NCI-H526 treated with DMSO at 0.1 percent for 48 hours (cell line): Measurements from ENCODE around the gene LOXHD1.

Source experiments
- DNase-seq: peaks from one replicate; lab custom pipeline; 2025; lab: John Stamatoyannopoulos, UW

The LOXHD1 gene

DNA sequence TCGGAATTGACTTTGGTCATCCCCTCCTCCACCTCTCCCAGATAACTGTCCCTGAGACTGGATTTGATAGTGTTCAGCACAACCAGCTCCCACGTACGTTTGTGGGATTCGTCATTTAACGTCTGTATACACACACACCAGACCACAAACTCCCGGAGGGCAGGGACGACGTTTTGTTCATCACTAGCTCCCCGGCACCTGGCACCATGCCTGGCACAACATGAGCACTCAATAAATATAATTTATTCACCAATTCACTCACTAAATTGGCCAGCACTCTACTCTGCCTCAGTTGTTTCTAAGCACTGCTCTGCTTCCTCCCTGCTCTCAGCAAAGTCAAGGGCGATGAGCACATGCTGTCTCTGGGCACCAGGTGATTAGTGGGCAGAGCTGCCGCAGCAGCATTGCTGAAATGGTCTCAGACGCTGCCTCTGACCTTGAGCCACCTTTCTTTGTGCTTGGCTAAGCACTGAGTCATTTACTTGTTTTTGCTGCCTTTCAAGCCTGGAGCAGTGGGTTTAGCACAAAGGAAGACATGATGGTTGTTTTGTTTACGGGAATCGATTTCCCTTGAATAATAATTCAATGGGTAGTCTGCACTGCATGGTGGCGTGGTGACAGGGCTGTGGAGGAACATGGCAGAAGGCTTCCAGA is 19.3 kb upstream of the LOXHD1 start:
- no peak for DNase-seq

DNA sequence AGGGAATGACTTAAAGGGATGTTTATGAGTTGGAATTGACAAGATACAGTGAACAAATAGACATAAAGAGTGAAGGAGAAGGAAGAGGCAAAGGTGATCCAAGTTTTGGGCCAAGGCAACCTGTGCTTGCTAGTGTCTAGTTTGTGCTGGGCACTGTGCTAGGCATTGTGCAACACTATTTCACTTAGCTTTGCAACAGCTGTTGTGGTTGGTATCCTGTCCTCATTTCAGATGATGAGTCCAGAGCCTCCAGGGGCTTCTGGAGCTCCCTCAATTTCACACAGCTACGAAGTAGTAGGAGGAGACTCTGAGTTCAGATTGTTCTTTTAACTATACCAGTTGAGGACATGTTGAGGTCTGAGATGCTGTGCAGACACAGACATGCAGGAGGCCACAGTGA is 18.1 kb upstream of the LOXHD1 start:
- DNase-seq: no peak

DNA sequence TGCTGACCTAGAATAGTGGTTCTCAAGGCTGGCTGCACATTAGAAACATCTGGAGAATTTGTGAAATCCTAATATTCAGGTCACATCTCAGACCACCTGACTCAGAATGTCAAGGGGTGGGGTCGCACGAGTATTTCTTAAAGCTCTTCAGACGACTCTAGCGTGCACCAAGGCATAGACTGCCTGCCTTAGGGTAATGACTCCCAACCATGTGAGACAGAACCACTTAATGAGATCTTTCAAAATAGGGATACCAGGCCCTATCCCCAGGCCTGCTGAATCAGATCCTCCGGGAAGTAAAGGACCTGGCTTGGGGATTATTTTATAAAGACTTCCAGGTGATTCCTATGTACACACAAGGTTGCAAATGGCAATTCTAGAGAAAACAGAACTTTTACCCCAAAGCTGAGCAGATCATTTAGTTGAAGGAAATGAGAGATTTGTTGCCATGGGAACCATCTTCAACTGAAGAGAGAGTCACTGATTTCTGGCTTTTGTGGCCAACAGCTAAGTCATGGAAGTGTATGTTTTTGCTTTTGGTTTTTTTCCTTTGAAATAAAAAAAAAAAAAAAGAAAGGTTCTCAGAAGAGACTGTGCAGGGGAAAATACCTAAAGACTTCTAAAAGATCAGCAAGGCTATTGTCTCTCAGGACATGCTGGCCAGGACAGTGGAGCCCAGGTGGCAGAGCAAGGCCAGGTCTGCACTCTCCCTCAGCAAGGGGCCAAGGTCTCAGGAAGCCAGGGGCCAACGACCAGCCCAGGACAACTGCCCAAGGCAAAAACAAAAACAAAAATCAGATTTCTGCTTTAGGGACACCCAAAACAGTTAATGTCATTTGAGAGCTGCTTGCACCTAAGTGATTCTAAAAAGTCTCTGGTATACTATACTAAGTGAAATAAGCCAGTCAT is 15.3 kb upstream of the LOXHD1 start:
- no peak for DNase-seq

DNA sequence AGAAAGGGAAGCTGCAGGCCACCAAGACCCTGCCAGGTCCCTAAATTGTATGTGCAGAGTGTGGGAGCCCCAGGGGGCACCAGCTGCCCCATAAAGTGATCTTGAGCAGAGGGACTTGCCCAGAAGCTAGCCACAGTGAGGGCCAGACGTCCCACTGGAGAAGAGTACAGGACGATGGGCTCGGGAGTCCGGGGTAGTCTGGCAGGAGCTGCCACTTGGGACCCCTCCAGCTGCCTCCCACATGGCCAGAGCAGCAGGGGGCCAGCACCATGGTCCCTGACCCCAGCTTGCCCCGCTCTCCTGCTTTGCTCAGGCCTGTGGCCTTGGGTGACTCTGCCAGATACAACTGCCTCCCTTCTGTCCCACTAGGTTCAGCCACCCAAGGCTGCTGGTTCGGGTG is 11.7 kb upstream of the LOXHD1 start:
- DNase-seq: no peak

DNA sequence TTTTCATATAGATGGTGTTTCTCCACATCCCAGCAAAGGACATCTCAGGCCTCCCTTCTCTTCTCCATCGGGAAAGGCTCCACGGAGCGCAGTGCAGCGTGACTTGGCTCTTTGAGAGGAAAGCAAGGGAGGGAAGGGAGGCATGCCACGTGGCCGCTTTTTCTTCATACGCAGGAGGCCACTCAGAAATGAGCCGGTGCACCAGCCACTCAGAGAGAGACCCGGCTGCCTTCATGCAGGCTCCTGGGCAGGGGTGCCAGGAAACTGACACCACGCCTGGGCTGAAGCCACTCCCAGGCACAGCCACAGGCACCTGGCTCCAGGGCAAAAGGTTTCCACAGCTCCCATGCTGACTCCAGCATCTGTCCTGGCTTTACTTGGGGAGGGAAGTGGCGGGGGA is 11.1 kb upstream of the LOXHD1 start:
- DNase-seq: no peak

DNA sequence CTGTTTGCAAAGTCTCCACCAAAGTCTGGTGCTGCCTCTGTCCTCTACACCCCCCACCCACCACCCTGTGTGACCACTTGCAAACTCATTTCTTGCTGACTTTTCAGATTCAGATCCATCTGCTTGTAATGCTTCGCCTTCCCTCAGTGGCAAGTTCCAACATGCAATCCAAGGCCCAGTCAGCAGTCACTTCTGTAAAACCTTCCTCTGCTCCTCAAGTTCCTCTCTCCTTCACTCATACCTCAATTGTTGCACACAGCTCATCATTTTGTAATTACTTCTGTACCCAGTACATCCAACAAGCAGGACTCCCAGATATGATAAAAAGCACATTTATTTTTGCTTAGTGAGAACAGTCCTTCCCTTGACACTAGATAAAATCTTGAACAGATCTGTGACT is 6.5 kb upstream of the LOXHD1 start:
- DNase-seq: no peak

DNA sequence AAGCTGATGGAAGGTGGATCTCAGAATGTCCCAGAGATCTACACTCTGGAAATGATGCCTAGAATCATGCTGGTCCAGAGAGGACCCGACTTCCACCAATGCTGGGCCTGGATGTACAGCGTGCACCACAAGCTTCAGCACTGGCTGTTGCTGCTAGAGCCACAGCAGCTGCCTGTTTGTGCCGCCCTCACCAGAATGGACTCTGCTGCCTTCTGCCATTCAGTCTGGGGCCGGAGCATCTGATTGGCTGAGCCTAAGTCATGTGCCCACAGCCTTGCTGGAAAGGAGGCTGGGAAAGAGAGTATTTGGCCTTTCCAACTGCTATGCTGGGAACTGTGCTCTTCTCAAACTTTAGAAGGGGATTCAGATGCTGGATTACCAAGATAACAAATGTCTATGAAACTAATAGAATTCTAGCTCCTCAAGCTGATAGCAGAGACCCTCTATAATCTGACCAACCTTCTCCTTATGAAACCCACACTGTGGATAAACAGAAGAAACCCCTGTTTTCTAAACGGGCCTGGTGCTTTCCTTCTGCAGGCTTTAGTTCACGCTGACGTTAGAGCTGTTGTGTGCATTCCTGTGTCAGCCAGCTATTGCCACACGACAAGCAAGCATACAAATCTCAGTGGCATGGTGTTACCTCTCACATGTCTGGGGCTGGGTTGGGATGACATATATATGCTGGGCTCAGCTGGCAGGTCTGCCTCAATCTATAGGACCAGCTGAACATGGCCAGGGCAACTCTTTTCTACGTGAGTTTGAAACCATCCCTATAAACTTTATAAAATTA is 4.1 kb upstream of the LOXHD1 start:
- DNase-seq: no peak

DNA sequence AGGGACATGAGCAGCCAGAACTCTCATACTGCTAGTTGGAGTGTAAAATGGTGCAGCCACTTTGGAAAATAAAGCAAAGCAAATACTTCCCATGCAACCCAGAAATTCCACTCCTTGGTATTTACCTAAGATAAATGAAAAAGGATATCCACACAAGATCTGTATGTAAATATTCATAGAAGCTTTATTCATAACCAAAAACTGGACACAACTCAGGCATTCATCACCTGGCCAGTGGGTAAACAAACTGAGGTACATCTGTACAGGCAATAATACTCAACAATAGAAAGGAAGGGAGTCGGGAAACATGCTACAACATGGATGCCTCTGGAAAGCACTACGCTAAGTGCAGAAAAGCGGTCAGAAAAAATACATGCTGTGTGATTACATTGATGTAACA is 2.5 kb upstream of the LOXHD1 start:
- DNase-seq: no peak

DNA sequence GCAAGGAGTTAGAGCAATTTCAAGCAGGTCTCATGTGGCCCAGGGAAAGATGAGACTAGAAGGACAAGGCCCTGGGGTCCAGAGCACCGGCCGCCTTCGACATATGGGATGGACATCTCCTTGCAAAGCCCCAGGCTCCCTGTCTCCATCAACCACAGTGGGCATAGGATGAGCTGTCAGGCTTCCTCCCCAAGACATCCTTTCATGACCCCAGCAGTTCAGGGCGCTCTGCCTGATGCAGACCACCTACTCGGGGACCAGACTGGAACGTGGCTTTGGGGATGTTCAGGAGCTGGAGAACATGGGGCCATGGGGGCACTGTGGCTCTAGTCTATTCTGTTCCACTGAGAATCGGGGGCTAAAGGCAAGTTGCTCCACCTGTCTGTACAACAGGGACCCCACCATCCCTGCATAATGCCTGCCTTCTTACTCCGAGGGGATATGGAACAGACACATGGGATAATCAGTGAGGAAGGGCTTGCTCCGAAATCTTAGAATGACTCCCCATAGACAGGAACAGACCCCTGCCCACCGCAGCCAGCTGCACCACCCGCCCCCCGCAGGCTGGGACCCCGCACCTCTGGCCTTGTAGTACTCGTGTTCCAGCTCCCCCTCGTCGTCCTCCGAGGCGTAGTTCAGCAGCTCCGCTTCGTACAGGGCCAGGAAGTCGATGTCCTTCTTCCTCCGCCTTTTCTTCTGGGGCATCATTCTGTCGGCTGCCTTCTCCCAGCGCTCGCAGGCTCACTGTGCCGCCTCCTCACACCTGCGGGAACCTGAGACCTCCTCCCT is 500 bp downstream of the LOXHD1 start:
- no peak for DNase-seq

DNA sequence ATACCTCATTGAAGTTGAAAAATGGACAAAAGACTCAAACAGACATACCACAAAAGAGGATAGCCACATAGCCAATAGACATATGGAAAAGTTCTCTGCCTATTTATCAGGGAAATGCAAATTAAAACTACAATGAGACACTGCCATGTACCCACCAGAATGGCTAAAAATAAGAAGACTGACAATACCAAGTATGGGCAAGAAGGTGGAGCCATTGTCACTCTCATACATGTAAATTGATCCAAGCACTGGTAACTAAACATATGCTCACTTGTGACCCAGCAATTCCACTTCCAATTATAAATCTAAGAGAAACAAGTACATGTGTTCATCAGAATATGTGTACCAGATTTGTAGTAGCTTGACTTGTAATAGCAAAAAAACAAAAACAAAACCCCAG is 4.6 kb downstream of the LOXHD1 start:
- no peak for DNase-seq

DNA sequence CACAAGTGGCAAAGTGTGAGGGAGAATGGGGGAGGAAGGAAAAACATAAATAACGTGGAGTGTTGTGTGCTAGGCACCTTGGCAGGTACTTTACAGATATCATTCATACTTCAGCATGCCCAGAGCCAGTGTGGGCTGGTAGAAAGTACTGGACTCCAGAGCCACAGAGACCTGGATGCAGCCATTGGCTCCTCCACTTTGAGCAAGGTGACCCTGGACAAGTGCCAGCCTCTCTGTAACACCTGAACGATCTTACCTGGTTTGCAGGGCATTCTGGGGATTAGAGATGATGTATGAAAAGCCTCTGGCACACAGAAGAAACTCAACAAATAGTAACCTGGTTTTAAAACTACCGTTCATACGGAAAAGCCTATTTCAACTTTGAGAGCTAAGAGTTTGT is 6.3 kb downstream of the LOXHD1 start:
- DNase-seq: no peak

DNA sequence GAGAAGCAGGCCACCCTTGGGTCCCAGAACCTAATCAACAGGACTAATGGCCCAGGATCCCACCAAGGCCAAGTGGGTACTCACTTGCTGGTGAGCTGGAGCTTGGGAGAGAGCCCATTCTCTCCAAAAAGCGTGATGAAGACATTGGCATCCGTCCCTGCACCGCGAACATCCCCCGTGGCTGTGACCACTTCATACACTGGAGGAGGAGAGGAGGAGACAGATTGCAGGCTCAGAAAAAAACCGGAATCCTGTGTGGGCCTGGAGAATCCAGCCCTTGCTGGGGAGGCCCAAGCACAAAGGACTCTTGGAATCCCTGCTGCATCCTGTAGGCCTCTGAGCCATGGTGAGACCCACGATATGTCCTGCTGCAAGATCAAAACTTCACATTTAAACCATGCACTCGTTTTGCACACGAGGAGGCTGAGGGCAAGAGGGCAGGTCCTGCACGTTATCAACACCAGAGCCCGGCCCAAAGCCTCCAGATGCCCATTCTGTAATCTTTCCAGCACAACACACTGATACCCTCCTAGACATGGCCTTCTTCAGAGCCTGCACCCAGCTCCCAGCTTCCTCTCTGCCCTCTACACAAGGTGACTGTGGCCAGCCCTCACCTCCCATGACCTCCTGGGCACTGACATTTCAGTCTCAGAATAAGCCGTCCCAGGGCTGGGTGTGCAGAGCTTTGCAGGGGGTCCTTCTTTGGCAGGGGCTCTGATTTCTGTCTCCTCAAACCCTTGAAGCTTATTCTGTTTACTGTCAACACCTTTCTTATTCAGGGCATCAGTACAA is 7.8 kb downstream of the LOXHD1 start:
- DNase-seq: no peak

DNA sequence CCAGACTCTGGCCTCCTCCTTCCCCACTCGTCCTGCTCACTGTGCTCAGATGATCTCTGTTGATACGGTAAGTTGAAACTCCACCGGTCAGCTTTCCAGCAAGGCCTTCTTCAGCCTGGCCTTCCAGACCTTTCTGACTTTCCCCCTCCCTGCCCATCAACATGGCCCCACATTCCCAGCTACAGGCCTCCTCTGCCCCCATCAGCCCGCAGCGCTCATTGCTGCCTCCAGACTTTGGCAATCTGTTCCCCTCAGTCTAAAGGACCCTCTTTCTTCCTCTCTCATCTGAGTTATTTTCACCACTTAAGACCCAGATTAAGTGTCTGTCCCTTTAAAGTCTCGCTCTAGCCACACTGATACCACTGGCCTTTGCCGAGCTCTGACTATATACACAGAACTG is 10.6 kb downstream of the LOXHD1 start:
- DNase-seq: no peak

DNA sequence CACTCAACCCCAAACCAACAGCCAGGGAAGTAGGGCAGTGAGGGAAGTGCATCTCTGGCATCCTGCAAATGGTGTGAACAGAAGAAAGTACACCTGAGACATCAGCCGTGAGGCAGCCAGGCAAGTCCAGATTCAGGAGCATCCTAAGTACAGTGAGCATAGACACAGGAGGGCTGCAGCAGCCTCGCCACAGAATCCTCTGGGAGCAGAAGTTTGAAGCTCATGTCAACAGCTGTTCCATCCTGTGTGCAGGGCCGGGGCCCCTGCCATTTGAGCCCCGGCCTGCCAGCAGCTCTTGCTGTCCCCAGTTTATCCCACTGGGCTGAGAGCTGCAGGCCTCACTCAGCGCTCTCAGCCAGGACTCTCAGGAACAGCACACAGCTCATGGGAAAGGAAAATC is 14.5 kb downstream of the LOXHD1 start:
- no peak for DNase-seq

DNA sequence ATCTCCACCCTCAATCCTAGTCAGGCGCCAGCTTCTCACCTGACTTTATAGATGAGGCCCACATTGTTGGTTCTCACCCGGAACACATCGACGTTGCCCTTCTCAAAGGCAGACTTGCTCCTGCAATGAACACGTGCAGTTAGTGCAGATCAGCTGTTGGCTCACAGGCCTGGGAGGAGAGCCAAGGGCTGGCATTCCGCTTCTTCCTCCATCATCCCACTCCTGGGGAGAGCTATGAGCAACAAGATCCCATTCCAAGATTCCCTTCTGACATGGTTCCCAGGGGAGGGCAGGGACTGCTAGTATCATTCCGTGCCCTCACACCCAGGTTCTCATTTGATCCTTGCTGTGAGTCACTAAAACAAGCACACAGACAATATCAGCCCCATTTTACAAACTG is 15.1 kb downstream of the LOXHD1 start:
- DNase-seq: no peak

DNA sequence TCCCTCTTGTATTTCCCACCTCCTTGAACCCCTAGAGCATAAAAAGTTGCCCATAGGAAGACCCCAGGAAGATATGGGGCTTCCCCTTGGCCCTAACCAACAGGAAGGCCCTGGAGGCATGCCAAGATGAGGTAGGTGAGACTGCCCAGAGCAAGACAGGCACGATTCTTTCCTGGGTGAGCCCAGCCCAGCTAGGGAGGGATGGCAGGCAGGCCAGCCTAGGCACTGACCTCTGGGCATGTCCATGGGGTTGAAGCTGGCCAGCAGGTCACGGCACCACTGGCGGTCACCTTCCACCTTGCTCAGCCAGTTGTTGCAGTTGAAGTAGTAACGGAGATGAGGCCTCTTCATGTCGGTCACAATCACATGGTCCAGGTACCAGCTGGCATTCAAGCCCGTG is 17.6 kb downstream of the LOXHD1 start:
- no peak for DNase-seq

DNA sequence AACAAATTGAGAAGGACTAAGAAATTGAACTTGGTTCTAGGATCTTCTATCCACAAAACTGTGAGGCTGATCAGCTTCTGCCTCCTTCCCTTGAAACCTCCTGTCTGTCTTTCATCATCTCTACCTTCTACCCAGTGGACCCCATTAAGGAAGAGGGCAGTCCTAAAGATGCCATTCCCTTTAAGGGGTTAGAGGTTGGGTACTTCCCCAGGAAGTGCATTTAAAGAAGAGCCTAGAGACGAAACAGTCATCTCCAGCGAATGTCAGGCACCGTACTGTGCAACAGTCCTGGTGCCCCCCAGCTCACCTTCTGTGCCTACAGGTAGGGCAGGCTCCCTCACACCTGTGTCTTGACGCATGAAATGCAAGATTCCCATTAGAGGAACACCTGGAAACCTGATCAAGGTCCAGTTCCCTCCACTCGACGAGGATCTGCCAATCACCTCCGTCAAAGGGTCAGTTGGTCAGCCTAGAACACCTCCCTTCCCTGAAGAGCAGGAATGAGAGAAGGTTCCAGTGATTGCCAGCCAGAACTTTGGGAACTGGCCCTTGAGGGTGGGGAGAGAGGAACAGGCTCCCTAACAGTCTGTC is 20.9 kb downstream of the LOXHD1 start:
- DNase-seq: no peak

DNA sequence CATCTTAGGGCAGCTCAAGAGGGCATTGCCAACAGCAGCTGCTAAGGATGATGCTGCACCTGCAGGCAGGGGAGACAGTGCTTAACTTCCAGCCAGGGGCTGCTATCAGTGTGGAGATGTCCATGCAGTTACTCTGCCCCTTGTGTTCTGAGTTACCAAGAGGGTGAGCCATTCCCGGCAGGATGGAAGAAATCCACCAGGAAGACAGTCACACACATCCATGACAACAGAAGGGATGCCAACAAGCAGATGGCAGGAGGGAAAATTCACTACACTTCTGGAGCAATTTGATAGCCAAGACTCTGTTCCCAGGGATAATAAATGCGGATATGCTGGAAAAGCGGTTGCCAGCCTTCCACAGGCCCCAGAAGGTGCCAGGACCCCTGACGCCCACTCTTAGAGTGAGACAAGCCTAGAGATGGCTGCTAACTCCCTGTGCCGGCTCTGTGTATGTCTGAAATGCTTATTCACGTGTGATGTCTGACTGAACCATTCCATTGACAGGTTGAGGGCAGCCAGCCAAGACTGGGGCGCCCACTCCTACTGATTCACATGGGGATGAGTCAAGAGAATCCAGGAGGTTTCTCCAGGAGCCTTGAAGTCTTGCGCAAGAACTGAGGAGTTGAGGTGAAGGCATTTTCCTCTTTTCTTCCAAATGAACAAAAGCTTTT is 24.5 kb downstream of the LOXHD1 start:
- no peak for DNase-seq

DNA sequence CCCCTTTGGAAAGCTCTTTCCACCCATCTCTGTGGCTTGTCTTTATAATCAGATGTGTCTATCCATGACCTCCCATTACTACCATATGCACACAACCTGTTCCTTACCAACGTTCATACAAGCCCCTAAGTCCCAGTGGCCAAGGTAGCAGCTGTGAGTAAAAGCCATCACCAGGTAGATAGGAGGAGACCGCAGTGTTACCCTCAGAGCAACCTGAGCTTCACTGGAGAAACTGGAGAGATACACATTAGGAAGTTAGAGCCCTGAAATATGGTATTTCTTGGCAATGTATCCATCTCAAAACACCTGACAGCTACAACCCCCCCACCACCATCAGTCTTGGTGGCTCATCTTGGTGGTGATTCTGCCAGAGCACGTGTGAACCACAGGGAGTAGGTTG is 26.0 kb downstream of the LOXHD1 start:
- DNase-seq: no peak

DNA sequence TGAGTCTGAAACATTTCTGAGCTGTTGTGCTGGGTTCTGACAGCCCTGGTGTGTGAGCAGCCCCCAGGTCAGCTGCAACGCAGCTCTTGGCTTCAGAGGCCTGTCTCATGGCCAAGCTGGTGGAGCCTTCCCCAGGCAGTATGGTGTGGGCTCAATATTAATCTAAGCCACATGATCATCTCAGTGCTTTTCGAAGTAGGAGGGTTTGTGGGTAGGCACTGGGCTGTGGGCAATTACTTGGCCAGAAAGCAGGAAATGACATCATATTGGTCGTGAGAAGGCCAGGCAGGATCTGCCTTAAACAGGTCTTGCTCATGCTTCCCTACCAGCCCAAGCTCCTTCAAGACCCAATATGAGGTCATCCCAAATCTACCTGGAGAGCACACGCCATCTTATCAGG is 26.9 kb downstream of the LOXHD1 start:
- no peak for DNase-seq
